ENCODE data around the gene LRRC46.

LRRC46 gene

GRCh38 chr17:47860386-47860785 is 28.9 kb downstream of the LRRC46 start:
- no peak overlapping the region for H3K4me3 ChIP-seq (ENCODE audit: low read depth, low read length)
- no peak for TF ChIP-seq CTCF (IDR thresholded peaks at IDR 0.05; ENCODE audit: control insufficient read depth, extremely low read depth, insufficient read depth)
- no peak for DNase-seq (ENCODE audit: low read depth)

- no peak overlapping the region for H3K4me3 ChIP-seq (ENCODE audit: low read depth, low read length)
- no peak for TF ChIP-seq CTCF (IDR thresholded peaks at IDR 0.05; ENCODE audit: control insufficient read depth, extremely low read depth, insufficient read depth)
- no peak for DNase-seq (ENCODE audit: low read depth)
Observed at GRCh38 chr17:47862621-47863440, 31.4 kb downstream of the LRRC46 start.

GRCh38 chr17:47864791-47865216 is 33.3 kb downstream of the LRRC46 start:
- no peak for DNase-seq (ENCODE audit: low read depth)
- no peak overlapping the region for H3K4me3 ChIP-seq (ENCODE audit: low read depth, low read length)
- TF ChIP-seq CTCF (IDR thresholded peaks at IDR 0.05; ENCODE audit: control insufficient read depth, extremely low read depth, insufficient read depth), result no peak

GRCh38 chr17:47866941-47867340 is 35.5 kb downstream of the LRRC46 start:
- no peak overlapping the region for H3K4me3 ChIP-seq (ENCODE audit: low read depth, low read length)
- no peak for TF ChIP-seq CTCF (IDR thresholded peaks at IDR 0.05; ENCODE audit: control insufficient read depth, extremely low read depth, insufficient read depth)
- no peak for DNase-seq (ENCODE audit: low read depth)

- DNase-seq (ENCODE audit: low read depth), result no peak
- H3K4me3 ChIP-seq (ENCODE audit: low read depth, low read length), result no peak overlapping the region
- no peak for TF ChIP-seq CTCF (IDR thresholded peaks at IDR 0.05; ENCODE audit: control insufficient read depth, extremely low read depth, insufficient read depth)
Observed at GRCh38 chr17:47867813-47868533, 36.5 kb downstream of the LRRC46 start.

- no peak for TF ChIP-seq CTCF (IDR thresholded peaks at IDR 0.05; ENCODE audit: control insufficient read depth, extremely low read depth, insufficient read depth)
- H3K4me3 ChIP-seq (ENCODE audit: low read depth, low read length), result no peak overlapping the region
- DNase-seq (ENCODE audit: low read depth), result no peak
Observed at GRCh38 chr17:47869114-47869513, 37.6 kb downstream of the LRRC46 start.

Data from LNCaP clone FGC (cell line).